Measurements from ENCODE around the gene RLBP1.

DNA sequence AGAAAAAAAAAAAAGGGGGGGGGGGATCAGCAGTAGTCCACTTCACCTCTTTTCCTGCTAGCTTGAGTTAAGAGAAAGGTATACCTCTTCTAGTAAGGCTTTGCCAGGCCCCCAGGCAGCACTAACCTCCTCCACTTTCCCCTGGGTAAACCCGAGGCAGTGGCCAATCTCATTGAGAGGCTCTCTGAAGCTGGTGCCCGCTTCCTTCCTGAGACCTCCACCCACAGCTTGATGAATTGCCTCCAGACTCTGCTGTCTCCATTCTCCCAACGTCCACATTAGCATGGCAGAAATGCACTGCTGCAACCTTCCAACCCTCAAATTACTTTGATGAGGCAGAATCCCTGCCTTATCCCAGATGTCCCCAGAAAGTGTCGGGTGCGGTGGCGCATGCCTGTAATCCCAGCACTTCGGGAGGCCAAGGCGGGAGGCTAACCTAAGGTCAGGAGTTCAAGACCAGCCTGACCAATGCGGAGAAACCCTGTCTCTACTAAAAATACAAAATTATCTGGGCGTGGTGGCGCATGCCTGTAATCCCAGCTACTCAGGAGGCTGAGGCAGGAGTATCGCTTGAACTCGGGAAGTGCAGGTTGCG lies 15.3 kb downstream of the RLBP1 start:
- TF ChIP-seq EP300 (IDR thresholded peaks at IDR 0.05; ENCODE audit: low read depth): no peak
- TF ChIP-seq, protein P1, sequence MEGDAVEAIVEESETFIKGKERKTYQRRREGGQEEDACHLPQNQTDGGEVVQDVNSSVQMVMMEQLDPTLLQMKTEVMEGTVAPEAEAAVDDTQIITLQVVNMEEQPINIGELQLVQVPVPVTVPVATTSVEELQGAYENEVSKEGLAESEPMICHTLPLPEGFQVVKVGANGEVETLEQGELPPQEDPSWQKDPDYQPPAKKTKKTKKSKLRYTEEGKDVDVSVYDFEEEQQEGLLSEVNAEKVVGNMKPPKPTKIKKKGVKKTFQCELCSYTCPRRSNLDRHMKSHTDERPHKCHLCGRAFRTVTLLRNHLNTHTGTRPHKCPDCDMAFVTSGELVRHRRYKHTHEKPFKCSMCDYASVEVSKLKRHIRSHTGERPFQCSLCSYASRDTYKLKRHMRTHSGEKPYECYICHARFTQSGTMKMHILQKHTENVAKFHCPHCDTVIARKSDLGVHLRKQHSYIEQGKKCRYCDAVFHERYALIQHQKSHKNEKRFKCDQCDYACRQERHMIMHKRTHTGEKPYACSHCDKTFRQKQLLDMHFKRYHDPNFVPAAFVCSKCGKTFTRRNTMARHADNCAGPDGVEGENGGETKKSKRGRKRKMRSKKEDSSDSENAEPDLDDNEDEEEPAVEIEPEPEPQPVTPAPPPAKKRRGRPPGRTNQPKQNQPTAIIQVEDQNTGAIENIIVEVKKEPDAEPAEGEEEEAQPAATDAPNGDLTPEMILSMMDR (IDR thresholded peaks at IDR 0.05): no peak

All from transverse colon (tissue), 3 donors.